ENCODE data around the gene RBM33. TPM values are rescaled to one million over a fixed set of nuclear protein-coding genes. Genes with fewer than 3 reads are reported as not detected.
A peak's percentile ranks its signal among the peaks of the same experiment; 100 is the strongest.

Gene RBM33
- total RNA-seq, 1 donor from 2014 or later, result 50.5 TPM

DNA sequence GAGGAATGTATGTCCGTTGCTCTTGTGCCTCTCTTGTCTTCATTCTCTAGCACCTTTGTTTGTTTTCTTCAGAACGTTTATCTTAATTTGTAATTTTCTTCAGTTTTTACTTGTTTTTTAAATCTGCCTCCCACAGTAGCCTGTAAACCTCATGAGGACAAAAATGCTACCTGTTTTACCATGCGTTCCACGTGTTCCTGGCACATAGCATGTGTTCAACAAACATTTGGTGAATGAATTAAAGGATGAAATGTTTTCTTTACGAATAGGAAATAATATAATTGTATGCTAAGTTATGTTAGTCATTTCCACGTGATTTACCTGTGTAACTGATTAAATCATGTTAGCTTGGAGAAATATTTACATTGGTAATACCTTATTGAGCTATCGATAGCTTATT, 2.2 kb downstream of the RBM33 start:
- no peak overlapping the region for H3K9ac ChIP-seq (ENCODE audit: low read length)
- H3K4me1 Mint-ChIP-seq (ENCODE audit: low read depth, unreplicated experiment), result peaks cover 12% of the 10 kb centered on the region
- no peak for TF ChIP-seq EZH2 (IDR thresholded peaks at IDR 0.05; ENCODE audit: insufficient read depth, low read length)
- TF ChIP-seq, protein P1, sequence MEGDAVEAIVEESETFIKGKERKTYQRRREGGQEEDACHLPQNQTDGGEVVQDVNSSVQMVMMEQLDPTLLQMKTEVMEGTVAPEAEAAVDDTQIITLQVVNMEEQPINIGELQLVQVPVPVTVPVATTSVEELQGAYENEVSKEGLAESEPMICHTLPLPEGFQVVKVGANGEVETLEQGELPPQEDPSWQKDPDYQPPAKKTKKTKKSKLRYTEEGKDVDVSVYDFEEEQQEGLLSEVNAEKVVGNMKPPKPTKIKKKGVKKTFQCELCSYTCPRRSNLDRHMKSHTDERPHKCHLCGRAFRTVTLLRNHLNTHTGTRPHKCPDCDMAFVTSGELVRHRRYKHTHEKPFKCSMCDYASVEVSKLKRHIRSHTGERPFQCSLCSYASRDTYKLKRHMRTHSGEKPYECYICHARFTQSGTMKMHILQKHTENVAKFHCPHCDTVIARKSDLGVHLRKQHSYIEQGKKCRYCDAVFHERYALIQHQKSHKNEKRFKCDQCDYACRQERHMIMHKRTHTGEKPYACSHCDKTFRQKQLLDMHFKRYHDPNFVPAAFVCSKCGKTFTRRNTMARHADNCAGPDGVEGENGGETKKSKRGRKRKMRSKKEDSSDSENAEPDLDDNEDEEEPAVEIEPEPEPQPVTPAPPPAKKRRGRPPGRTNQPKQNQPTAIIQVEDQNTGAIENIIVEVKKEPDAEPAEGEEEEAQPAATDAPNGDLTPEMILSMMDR (IDR thresholded peaks at IDR 0.05; ENCODE audit: insufficient read depth, low read depth, low read length), result no peak
- H2AFZ ChIP-seq (ENCODE audit: low read depth, low read length), result no peak overlapping the region
- H4K20me1 ChIP-seq (ENCODE audit: insufficient read depth, low read length), result peaks cover 56% of the 10 kb centered on the region
- no peak overlapping the region for H3K27ac Mint-ChIP-seq (ENCODE audit: unreplicated experiment)
- no peak overlapping the region for H3K27ac ChIP-seq (ENCODE audit: low read depth, low read length)
- H3K4me1 ChIP-seq (ENCODE audit: insufficient read depth, low read length), result peaks cover 5% of the 10 kb centered on the region
- no peaks in the 10 kb centered on the region for H3K27me3 Mint-ChIP-seq (ENCODE audit: low read depth, unreplicated experiment)
- peaks cover 9% of the 10 kb centered on the region for H3K36me3 ChIP-seq (ENCODE audit: insufficient read depth, low read length)
- H3K9me3 ChIP-seq (ENCODE audit: insufficient read depth, low read depth, low read length), result no peaks in the 10 kb centered on the region
- no peak for FAIRE-seq
- DNase-seq (ENCODE audit: low read depth), result no peak
- peaks cover 80% of the 10 kb centered on the region for H3K79me2 ChIP-seq (ENCODE audit: insufficient read depth, low read length)
- H3K27me3 ChIP-seq (ENCODE audit: insufficient read depth, low read length), result no peaks in the 10 kb centered on the region
- peaks cover 29% of the 10 kb centered on the region for H3K36me3 Mint-ChIP-seq (ENCODE audit: low read depth, unreplicated experiment)
- H3K4me3 Mint-ChIP-seq (ENCODE audit: unreplicated experiment), result peak overlapping the region; percentile 99
- H3K4me2 ChIP-seq (ENCODE audit: low read length), result peak overlapping the region; percentile 97
- H3K9me3 Mint-ChIP-seq (ENCODE audit: unreplicated experiment), result peaks cover 2% of the 10 kb centered on the region
- peak overlapping the region; percentile 81 for H3K4me3 ChIP-seq (ENCODE audit: insufficient read depth, low read depth, low read length)

- DNase-seq (ENCODE audit: low read depth) (no peak), FAIRE-seq (no peak)
- no peak overlapping the region for H3K4me3 Mint-ChIP-seq (ENCODE audit: unreplicated experiment)
- Histone ChIP-seq H3K4me3 (ENCODE audit: insufficient read depth, low read depth, low read length) (no peak overlapping the region), H3K27ac (ENCODE audit: low read depth, low read length) (no peak overlapping the region), H3K4me1 (ENCODE audit: insufficient read depth, low read length) (peaks cover 5% of the 10 kb centered on the region), H3K9me3 (ENCODE audit: insufficient read depth, low read depth, low read length) (no peaks in the 10 kb centered on the region), H4K20me1 (ENCODE audit: insufficient read depth, low read length) (peaks cover 63% of the 10 kb centered on the region), H2AFZ (ENCODE audit: low read depth, low read length) (no peak overlapping the region), H3K27me3 (ENCODE audit: insufficient read depth, low read length) (no peaks in the 10 kb centered on the region), H3K79me2 (ENCODE audit: insufficient read depth, low read length) (peaks cover 86% of the 10 kb centered on the region), H3K4me2 (ENCODE audit: low read length) (no peak overlapping the region), H3K36me3 (ENCODE audit: insufficient read depth, low read length) (peaks cover 9% of the 10 kb centered on the region), H3K9ac (ENCODE audit: low read length) (no peak overlapping the region)
- H3K27me3 Mint-ChIP-seq (ENCODE audit: low read depth, unreplicated experiment), result no peaks in the 10 kb centered on the region
- peaks cover 2% of the 10 kb centered on the region for H3K9me3 Mint-ChIP-seq (ENCODE audit: unreplicated experiment)
- H3K4me1 Mint-ChIP-seq (ENCODE audit: low read depth, unreplicated experiment), result peaks cover 12% of the 10 kb centered on the region
- TF ChIP-seq EZH2 (IDR thresholded peaks at IDR 0.05; ENCODE audit: insufficient read depth, low read length), result no peak
- TF ChIP-seq, protein P1 (IDR thresholded peaks at IDR 0.05; ENCODE audit: insufficient read depth, low read depth, low read length), result no peak
- peaks cover 27% of the 10 kb centered on the region for H3K36me3 Mint-ChIP-seq (ENCODE audit: low read depth, unreplicated experiment)
- no peak overlapping the region for H3K27ac Mint-ChIP-seq (ENCODE audit: unreplicated experiment)
Observed at GRCh38 chr7:155647302-155647701, 2.8 kb downstream of the RBM33 start.

DNA sequence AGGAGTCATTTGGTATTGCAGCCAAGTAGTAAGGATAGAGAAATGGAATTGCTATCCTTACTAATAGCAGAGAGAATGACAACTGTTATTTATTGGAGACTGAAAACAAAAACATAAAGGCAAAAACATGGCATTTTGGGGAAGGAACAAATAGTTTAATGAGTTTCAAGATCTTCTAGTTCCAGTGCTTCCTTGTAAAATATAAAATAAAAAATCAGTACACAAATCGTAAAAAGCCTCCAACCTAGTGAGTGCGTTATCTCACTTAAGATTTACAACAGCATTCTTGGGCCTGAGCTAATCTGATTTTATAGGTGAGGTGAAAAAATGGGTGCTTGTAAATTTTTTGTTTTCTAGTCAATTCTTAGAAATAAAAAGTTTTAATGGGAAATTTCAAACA, 3.3 kb downstream of the RBM33 start:
- DNase-seq (ENCODE audit: low read depth) (no peak), FAIRE-seq (no peak)
- no peak overlapping the region for H3K4me3 Mint-ChIP-seq (ENCODE audit: unreplicated experiment)
- peaks cover 24% of the 10 kb centered on the region for H3K36me3 Mint-ChIP-seq (ENCODE audit: low read depth, unreplicated experiment)
- H3K9ac ChIP-seq (ENCODE audit: low read length), result no peak overlapping the region
- H3K79me2 ChIP-seq (ENCODE audit: insufficient read depth, low read length), result peaks cover 90% of the 10 kb centered on the region
- no peak overlapping the region for H3K4me2 ChIP-seq (ENCODE audit: low read length)
- peaks cover 67% of the 10 kb centered on the region for H4K20me1 ChIP-seq (ENCODE audit: insufficient read depth, low read length)
- no peak overlapping the region for H3K4me3 ChIP-seq (ENCODE audit: insufficient read depth, low read depth, low read length)
- no peak overlapping the region for H3K27ac Mint-ChIP-seq (ENCODE audit: unreplicated experiment)
- H3K27ac ChIP-seq (ENCODE audit: low read depth, low read length), result no peak overlapping the region
- H3K4me1 Mint-ChIP-seq (ENCODE audit: low read depth, unreplicated experiment), result peaks cover 12% of the 10 kb centered on the region
- TF ChIP-seq EZH2 (IDR thresholded peaks at IDR 0.05; ENCODE audit: insufficient read depth, low read length), result no peak
- TF ChIP-seq, protein P1 (IDR thresholded peaks at IDR 0.05; ENCODE audit: insufficient read depth, low read depth, low read length), result no peak
- no peaks in the 10 kb centered on the region for H3K9me3 ChIP-seq (ENCODE audit: insufficient read depth, low read depth, low read length)
- H3K36me3 ChIP-seq (ENCODE audit: insufficient read depth, low read length), result peaks cover 9% of the 10 kb centered on the region
- H3K9me3 Mint-ChIP-seq (ENCODE audit: unreplicated experiment), result peaks cover 2% of the 10 kb centered on the region
- H3K27me3 ChIP-seq (ENCODE audit: insufficient read depth, low read length), result no peaks in the 10 kb centered on the region
- H3K27me3 Mint-ChIP-seq (ENCODE audit: low read depth, unreplicated experiment), result no peaks in the 10 kb centered on the region
- H3K4me1 ChIP-seq (ENCODE audit: insufficient read depth, low read length), result peaks cover 5% of the 10 kb centered on the region
- no peak overlapping the region for H2AFZ ChIP-seq (ENCODE audit: low read depth, low read length)
